GM12801 (cell line): ENCODE results near the gene ZNF792.

Experiments
- CTCF ChIP-seq: IDR thresholded peaks from one replicate; pipeline ENCODE4 v1.5.1; 2011; ENCODE audit warnings: control low read depth; ENCODE audit not compliant: insufficient read length; ENCODE audit errors: extremely low read depth

Gene ZNF792

GRCh38 chr19:34957830-34958751, 5.9 kb downstream of the ZNF792 start:
- TF ChIP-seq CTCF: no peak

GRCh38 chr19:34953092-34953491, 10.9 kb downstream of the ZNF792 start:
- TF ChIP-seq CTCF: no peak

GRCh38 chr19:34943861-34944573, 20.0 kb downstream of the ZNF792 start:
- TF ChIP-seq CTCF: no peak

GRCh38 chr19:34938886-34939285, 25.1 kb downstream of the ZNF792 start:
- no peak for TF ChIP-seq CTCF

GRCh38 chr19:34936184-34936583, 27.8 kb downstream of the ZNF792 start:
- TF ChIP-seq CTCF: no peak

- TF ChIP-seq CTCF: no peak
These were observed 31.5 kb downstream of the ZNF792 start for GRCh38 chr19:34932494-34932893.

GRCh38 chr19:34926685-34927375, 37.2 kb downstream of the ZNF792 start, which contains the start of gene ZNF30:
Gene ZNF30 (plus strand): TSS chr19:34926903. CDS start chr19:34929948, 3,045 bp downstream.
- no peak for TF ChIP-seq CTCF
